ENCODE measurements around the gene NKX3-2.

DNA sequence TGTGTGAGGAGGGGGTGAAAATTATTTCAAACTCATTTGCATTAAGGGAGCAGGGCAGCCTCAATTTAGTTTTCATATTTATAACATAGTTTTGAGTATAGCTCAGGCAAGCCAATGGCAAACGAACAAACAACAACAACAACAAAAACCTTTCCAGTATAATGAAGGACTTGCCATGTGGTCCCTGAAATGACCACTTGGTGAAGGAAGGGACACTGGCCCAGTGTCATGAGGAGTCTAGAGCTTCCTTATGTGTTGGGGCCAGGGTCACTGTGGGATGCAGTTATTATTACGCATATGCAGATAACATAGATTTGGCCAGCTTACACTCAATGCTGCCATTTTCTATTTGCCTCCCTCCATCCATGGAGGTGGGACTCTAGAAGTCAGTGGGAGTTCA is 23.3 kb downstream of the NKX3-2 start:
- TF ChIP-seq, protein P1, sequence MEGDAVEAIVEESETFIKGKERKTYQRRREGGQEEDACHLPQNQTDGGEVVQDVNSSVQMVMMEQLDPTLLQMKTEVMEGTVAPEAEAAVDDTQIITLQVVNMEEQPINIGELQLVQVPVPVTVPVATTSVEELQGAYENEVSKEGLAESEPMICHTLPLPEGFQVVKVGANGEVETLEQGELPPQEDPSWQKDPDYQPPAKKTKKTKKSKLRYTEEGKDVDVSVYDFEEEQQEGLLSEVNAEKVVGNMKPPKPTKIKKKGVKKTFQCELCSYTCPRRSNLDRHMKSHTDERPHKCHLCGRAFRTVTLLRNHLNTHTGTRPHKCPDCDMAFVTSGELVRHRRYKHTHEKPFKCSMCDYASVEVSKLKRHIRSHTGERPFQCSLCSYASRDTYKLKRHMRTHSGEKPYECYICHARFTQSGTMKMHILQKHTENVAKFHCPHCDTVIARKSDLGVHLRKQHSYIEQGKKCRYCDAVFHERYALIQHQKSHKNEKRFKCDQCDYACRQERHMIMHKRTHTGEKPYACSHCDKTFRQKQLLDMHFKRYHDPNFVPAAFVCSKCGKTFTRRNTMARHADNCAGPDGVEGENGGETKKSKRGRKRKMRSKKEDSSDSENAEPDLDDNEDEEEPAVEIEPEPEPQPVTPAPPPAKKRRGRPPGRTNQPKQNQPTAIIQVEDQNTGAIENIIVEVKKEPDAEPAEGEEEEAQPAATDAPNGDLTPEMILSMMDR (IDR thresholded peaks at IDR 0.05; ENCODE audit: control extremely low read depth in 1 of 3, insufficient read depth in 1 of 3, low read depth in 1 of 3, low read length in 3 of 3) = peak in 1 of 3 experiments; percentile 21; a peak in 1 of 4 replicates
- TF ChIP-seq EP300 (IDR thresholded peaks at IDR 0.05; ENCODE audit: borderline replicate concordance in 1 of 2, low read depth in 2 of 2, low read length in 2 of 2) (no peak), HDAC2 (IDR thresholded peaks at IDR 0.05; ENCODE audit: borderline replicate concordance in 1 of 2, low read depth in 2 of 2, low read length in 2 of 2) (no peak), BACH1 (IDR thresholded peaks at IDR 0.05; ENCODE audit: low read length) (no peak), KDM1A (IDR thresholded peaks at IDR 0.05; ENCODE audit: borderline replicate concordance, low read length) (no peak)

Data from H1 (cell line).